ENCODE results near the gene MRPS18A. TPM values are rescaled to one million over a fixed set of nuclear protein-coding genes. Genes with fewer than 3 reads are reported as not detected.
"Not testable (repeated sequence)": the region's sequence is repeated elsewhere in the genome, so short reads cannot be mapped to it uniquely, and the experiment has no call there.

The MRPS18A gene
- total and polyA plus RNA-seq, 2 donors from 2014 or later = 36.4 to 103 TPM

- FAIRE-seq = no peak
- no peak overlapping the region for H3K27ac ChIP-seq (ENCODE audit: low read depth in 2 of 2, low read length in 2 of 2)
- H3K36me3 ChIP-seq (ENCODE audit: control insufficient read depth in 2 of 3, insufficient read depth in 3 of 3, low read length in 3 of 3) = no peaks in the 10 kb centered on the region
- no peak overlapping the region for H3K9ac ChIP-seq (ENCODE audit: low read length in 3 of 3)
- no peaks in the 10 kb centered on the region for H3K27me3 ChIP-seq (ENCODE audit: control insufficient read depth, insufficient read depth, low read length)
- no peak overlapping the region for H3K4me3 ChIP-seq (ENCODE audit: low read length in 3 of 3)
- no peak for DNase-seq
- H3K9me3 ChIP-seq (ENCODE audit: control insufficient read depth in 2 of 3, insufficient read depth in 1 of 3, low read length in 3 of 3) = no peaks in the 10 kb centered on the region
- intact Hi-C loops (cut with DNase I) = no loop called here
- H3K4me1 ChIP-seq (ENCODE audit: control insufficient read depth in 2 of 3, insufficient read depth in 2 of 3, low read depth in 1 of 3, low read length in 3 of 3) = peaks cover 8 to 20% (median 11%) of the 10 kb centered on the region in 3 donors
- no peak for TF ChIP-seq CTCF (IDR thresholded peaks at IDR 0.05; ENCODE audit: borderline replicate concordance, extremely low read depth, insufficient read depth)
These were observed 16.2 kb upstream of the MRPS18A start for GRCh38 chr6:43703512-43704429.

- H3K4me3 ChIP-seq (ENCODE audit: low read length in 3 of 3) = no peak overlapping the region
- H3K9me3 ChIP-seq (ENCODE audit: control insufficient read depth in 2 of 3, insufficient read depth in 1 of 3, low read length in 3 of 3) = no peaks in the 10 kb centered on the region
- peak overlapping the region; percentile 79 to 80 for H3K27ac ChIP-seq (ENCODE audit: low read depth in 2 of 2, low read length in 2 of 2)
- TF ChIP-seq CTCF (IDR thresholded peaks at IDR 0.05; ENCODE audit: borderline replicate concordance, extremely low read depth, insufficient read depth) = no peak
- intact Hi-C loops (cut with DNase I) = no loop called here
- no peaks in the 10 kb centered on the region for H3K36me3 ChIP-seq (ENCODE audit: control insufficient read depth in 2 of 3, insufficient read depth in 3 of 3, low read length in 3 of 3)
- H3K9ac ChIP-seq (ENCODE audit: low read length in 3 of 3) = peak overlapping the region in 1 of 3 donors; percentile 55
- H3K27me3 ChIP-seq (ENCODE audit: control insufficient read depth, insufficient read depth, low read length) = no peaks in the 10 kb centered on the region
- FAIRE-seq (no peak), DNase-seq (peak; percentile 93 to 97 (median 96))
- H3K4me1 ChIP-seq (ENCODE audit: control insufficient read depth in 2 of 3, insufficient read depth in 2 of 3, low read depth in 1 of 3, low read length in 3 of 3) = peaks cover 8 to 21% (median 19%) of the 10 kb centered on the region in 3 donors
These were observed 15.2 kb upstream of the MRPS18A start for GRCh38 chr6:43702534-43703440.

GRCh38 chr6:43702171-43702533, 14.6 kb upstream of the MRPS18A start:
- peaks cover 8 to 21% (median 19%) of the 10 kb centered on the region in 3 donors for H3K4me1 ChIP-seq (ENCODE audit: control insufficient read depth in 2 of 3, insufficient read depth in 2 of 3, low read depth in 1 of 3, low read length in 3 of 3)
- intact Hi-C loops (cut with DNase I) = no loop called here
- H3K9me3 ChIP-seq (ENCODE audit: control insufficient read depth in 2 of 3, insufficient read depth in 1 of 3, low read length in 3 of 3) = no peaks in the 10 kb centered on the region
- no peaks in the 10 kb centered on the region for H3K27me3 ChIP-seq (ENCODE audit: control insufficient read depth, insufficient read depth, low read length)
- no peak overlapping the region for H3K4me3 ChIP-seq (ENCODE audit: low read length in 3 of 3)
- no peak for DNase-seq
- H3K36me3 ChIP-seq (ENCODE audit: control insufficient read depth in 2 of 3, insufficient read depth in 3 of 3, low read length in 3 of 3) = no peaks in the 10 kb centered on the region
- peak overlapping the region in 1 of 3 donors; percentile 55 for H3K9ac ChIP-seq (ENCODE audit: low read length in 3 of 3)
- peak overlapping the region; percentile 79 to 80 for H3K27ac ChIP-seq (ENCODE audit: low read depth in 2 of 2, low read length in 2 of 2)
- no peak for FAIRE-seq
- no peak for TF ChIP-seq CTCF (IDR thresholded peaks at IDR 0.05; ENCODE audit: borderline replicate concordance, extremely low read depth, insufficient read depth)

GRCh38 chr6:43700939-43701560, 13.5 kb upstream of the MRPS18A start:
- H3K9ac ChIP-seq (ENCODE audit: low read length in 3 of 3); H3K4me3 ChIP-seq (ENCODE audit: low read length in 3 of 3); FAIRE-seq; H3K27me3 ChIP-seq (ENCODE audit: control insufficient read depth, insufficient read depth, low read length); DNase-seq; intact Hi-C loops (cut with DNase I); H3K27ac ChIP-seq (ENCODE audit: low read depth in 2 of 2, low read length in 2 of 2); H3K9me3 ChIP-seq (ENCODE audit: control insufficient read depth in 2 of 3, insufficient read depth in 1 of 3, low read length in 3 of 3); H3K36me3 ChIP-seq (ENCODE audit: control insufficient read depth in 2 of 3, insufficient read depth in 3 of 3, low read length in 3 of 3): not testable (repeated sequence)
- H3K4me1 ChIP-seq (ENCODE audit: control insufficient read depth in 2 of 3, insufficient read depth in 2 of 3, low read depth in 1 of 3, low read length in 3 of 3) = peaks cover 8 to 21% (median 19%) of the 10 kb centered on the region in 3 donors

Data from kidney (tissue), 14 donors.